ENCODE results near the gene CA7. TPM values are rescaled to one million over a fixed set of nuclear protein-coding genes. Genes with fewer than 3 reads are reported as not detected.

CA7 gene
- total RNA-seq, 1 experiment from 2014 or later: not detected

GRCh38 chr16:66814734-66815133, 29.5 kb upstream of the CA7 start:
- TF ChIP-seq REST (IDR thresholded peaks at IDR 0.05; ENCODE audit: insufficient read depth in 1 of 2, low read depth in 2 of 2, low read length in 1 of 2): no peak
- TF ChIP-seq TCF7L2 (IDR thresholded peaks at IDR 0.05; ENCODE audit: low read depth, low read length): no peak
- no peak for TF ChIP-seq CTCF (IDR thresholded peaks at IDR 0.05)
- no peak for TF ChIP-seq POLR2AphosphoS5 (IDR thresholded peaks at IDR 0.05; ENCODE audit: low read depth, low read length)
- TF ChIP-seq SIN3A (IDR thresholded peaks at IDR 0.05; ENCODE audit: borderline replicate concordance, insufficient read depth, low read depth, low read length): no peak
- no peak for DNase-seq (ENCODE audit: low read depth, low spot score)
- intact Hi-C loops (cut with micrococcal nuclease; ENCODE audit: unreplicated experiment) (no loop called here), in situ Hi-C loops (cut with HindIII; ENCODE audit: low pct_unique_long_range_greater_than_20kb, low sequenced_read_pairs) (no loop called here)
- H3K9me3 ChIP-seq (ENCODE audit: control insufficient read depth, insufficient read depth, low read depth, low read length): no peaks in the 10 kb centered on the region
- CTCF ChIA-PET: no interaction called here
- H3K27ac ChIP-seq (ENCODE audit: low read length): no peak overlapping the region
- H3K4me1 ChIP-seq (ENCODE audit: control insufficient read depth, insufficient read depth, low read length): no peaks in the 10 kb centered on the region
- no peak for ATAC-seq
- no TSS peak for BruUV-seq (replicated peaks)
- H3K27me3 ChIP-seq (ENCODE audit: control insufficient read depth, insufficient read depth, low read length): no peaks in the 10 kb centered on the region
- no peak overlapping the region for H3K4me3 ChIP-seq (ENCODE audit: low read depth in 2 of 2, low read length in 2 of 2)
- H3K36me3 ChIP-seq (ENCODE audit: control insufficient read depth, insufficient read depth, low read length): peaks cover 24% of the 10 kb centered on the region
- POLR2A ChIA-PET: no interaction called here

GRCh38 chr16:66824006-66824405, 20.2 kb upstream of the CA7 start:
- in situ Hi-C loops (cut with HindIII; ENCODE audit: low pct_unique_long_range_greater_than_20kb, low sequenced_read_pairs): no loop called here
- Histone ChIP-seq H3K36me3 (ENCODE audit: control insufficient read depth, insufficient read depth, low read length) (peaks cover 14% of the 10 kb centered on the region), H3K27me3 (ENCODE audit: control insufficient read depth, insufficient read depth, low read length) (no peaks in the 10 kb centered on the region), H3K4me1 (ENCODE audit: control insufficient read depth, insufficient read depth, low read length) (no peaks in the 10 kb centered on the region), H3K4me3 (ENCODE audit: low read depth in 2 of 2, low read length in 2 of 2) (no peak overlapping the region), H3K27ac (ENCODE audit: low read length) (no peak overlapping the region), H3K9me3 (ENCODE audit: control insufficient read depth, insufficient read depth, low read depth, low read length) (no peaks in the 10 kb centered on the region)
- no TSS peak for BruUV-seq (replicated peaks)
- CTCF ChIA-PET: no interaction called here
- intact Hi-C loops (cut with micrococcal nuclease; ENCODE audit: unreplicated experiment): no loop called here
- DNase-seq (ENCODE audit: low read depth, low spot score) (no peak), ATAC-seq (no peak)
- TF ChIP-seq CTCF (IDR thresholded peaks at IDR 0.05): no peak
- TF ChIP-seq TCF7L2 (IDR thresholded peaks at IDR 0.05; ENCODE audit: low read depth, low read length): no peak
- no peak for TF ChIP-seq REST (IDR thresholded peaks at IDR 0.05; ENCODE audit: insufficient read depth in 1 of 2, low read depth in 2 of 2, low read length in 1 of 2)
- no peak for TF ChIP-seq POLR2AphosphoS5 (IDR thresholded peaks at IDR 0.05; ENCODE audit: low read depth, low read length)
- POLR2A ChIA-PET: no interaction called here

All from Panc1 (cell line).